ENCODE measurements around the gene DUS1L.

DNA sequence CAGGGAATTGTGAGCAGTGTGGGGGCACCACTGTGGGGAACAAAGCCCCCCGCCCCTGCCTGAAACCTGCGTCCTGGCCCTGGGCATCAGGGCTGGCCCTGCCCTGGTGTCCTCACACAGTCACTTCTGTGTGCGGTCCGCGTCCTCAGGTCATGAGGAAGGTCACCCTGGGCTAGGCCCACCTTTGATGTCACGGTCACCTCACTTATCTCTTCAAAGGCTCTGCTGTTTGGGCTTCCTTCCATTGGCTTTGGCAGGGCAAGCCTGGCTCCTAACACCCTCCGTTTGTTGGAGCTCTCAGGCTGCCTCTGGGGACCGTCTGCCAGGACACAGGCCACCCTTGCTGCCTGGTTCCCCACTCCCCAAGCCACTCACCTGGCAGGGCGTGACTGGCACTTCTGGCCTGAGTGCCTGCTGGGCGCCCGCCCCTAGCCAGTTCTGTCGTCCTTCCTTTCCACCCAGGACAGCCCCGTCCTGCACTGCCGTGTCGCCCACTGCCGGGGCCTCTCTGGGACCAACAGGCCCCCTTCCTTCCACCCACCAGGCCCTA lies 51.8 kb downstream of the DUS1L start:
- TF ChIP-seq CTCF (IDR thresholded peaks at IDR 0.05 in 2 of 3, conservative IDR thresholded peaks at IDR 0.05 in 1 of 3; ENCODE audit: borderline replicate concordance in 1 of 3, insufficient read depth in 1 of 3, low read depth in 2 of 3, low read length in 2 of 3), result no peak
- no peak for TF ChIP-seq ATF3 (IDR thresholded peaks at IDR 0.05)
- no peak for TF ChIP-seq ZBTB33 (IDR thresholded peaks at IDR 0.05; ENCODE audit: extremely low read depth, insufficient replicate concordance, low read length)
- no peak for TF ChIP-seq JUND (IDR thresholded peaks at IDR 0.05)
- no peak for TF ChIP-seq EGR1 (IDR thresholded peaks at IDR 0.05; ENCODE audit: low read depth)
- no peak for TF ChIP-seq SP1 (IDR thresholded peaks at IDR 0.05; ENCODE audit: low read depth)
- no peak for TF ChIP-seq ZNF274 (IDR thresholded peaks at IDR 0.05; ENCODE audit: low read depth, low read length)
